H1 (cell line): ENCODE data around the gene SUCLG2. TPM values are rescaled to one million over a fixed set of nuclear protein-coding genes. Genes with fewer than 3 reads are reported as not detected.

Experiments used
- CTCF ChIA-PET: fragments of 300-600 bp; sonication (Branson Sonifier 250); formaldehyde crosslinking; loops from one replicate; lab custom pipeline; 2021; ENCODE audit not compliant: partially characterized antibody; lab: Charles Lee
- POLR2A ChIA-PET: fragments of 300-600 bp; sonication (Branson Sonifier 250); formaldehyde crosslinking; loops from one replicate; lab custom pipeline; 2021; ENCODE audit warnings: inconsistent platforms; ENCODE audit not compliant: partially characterized antibody; lab: Charles Lee
- DNase-seq, 2 experiments: peaks; one replicate each; pipeline versions ENCODE4 v3.0.0 to v3.0.0-alpha.2; 2010 to 2022; ENCODE audit warnings: low spot score in 2 of 2, low read depth in 1 of 2, mixed read lengths in 1 of 2
- FAIRE-seq: peaks from 2 replicates; lab custom pipeline; 2011; peaks lifted over from hg19 to GRCh38; lab: Jason Lieb, UNC
- H2AFZ ChIP-seq: 2 replicates; pipeline ENCODE4 v1.8.1; 2012; ENCODE audit warnings: low read length, inconsistent platforms
- H2AK5ac ChIP-seq: 2 replicates; pipeline ENCODE4 v1.6.1; 2013; ENCODE audit warnings: low read depth, low read length
- H2BK120ac ChIP-seq: replicated peaks from 2 replicates; pipeline ENCODE3; 2013; ENCODE audit warnings: low read depth, low read length, inconsistent platforms
- H2BK12ac ChIP-seq: 2 replicates; pipeline ENCODE4 v1.6.1; 2013; ENCODE audit warnings: low read depth, low read length
- H2BK15ac ChIP-seq: 2 replicates; pipeline ENCODE4 v1.6.1; 2013; ENCODE audit warnings: low read length
- H2BK20ac ChIP-seq: 2 replicates; pipeline ENCODE4 v1.6.1; 2013; ENCODE audit warnings: low read length
- H2BK5ac ChIP-seq: 2 replicates; pipeline ENCODE4 v1.6.1; 2013; ENCODE audit warnings: low read depth, low read length
- H3K14ac ChIP-seq: 2 replicates; pipeline ENCODE4 v1.6.1; 2013; ENCODE audit warnings: inconsistent platforms; ENCODE audit not compliant: insufficient read length
- H3K18ac ChIP-seq: 2 replicates; pipeline ENCODE4 v1.6.1; 2013; ENCODE audit warnings: low read length; ENCODE audit errors: extremely low read depth
- H3K23ac ChIP-seq: 2 replicates; pipeline ENCODE4 v1.6.1; 2013; ENCODE audit warnings: inconsistent platforms; ENCODE audit not compliant: insufficient read length
- H3K23me2 ChIP-seq: 2 replicates; pipeline ENCODE4 v1.6.1; 2013; ENCODE audit warnings: low read depth, low read length
- H3K27ac ChIP-seq: 2 replicates; pipeline ENCODE4 v1.6.1; 2011; ENCODE audit warnings: low read depth, low read length, inconsistent platforms
- H3K27me3 ChIP-seq, 4 experiments: replicated peaks in 1 of 4; 1 replicate in 1 of 4; 2 replicates in 3 of 4; pipeline versions ENCODE4 v1.6.1 to v1.8.1; 2011 to 2013; ENCODE audit warnings: low read length in 3 of 4, mild to moderate bottlenecking in 3 of 4, inconsistent platforms in 2 of 4, mixed read lengths in 2 of 4, moderate library complexity in 1 of 4; ENCODE audit not compliant: control insufficient read depth in 3 of 4, insufficient read depth in 3 of 4; ENCODE audit errors: extremely low read depth in 1 of 4
- H3K36me3 ChIP-seq, 4 experiments: 2 replicates each; pipeline versions ENCODE4 v1.6.1 to v1.8.1; 2011 to 2013; ENCODE audit warnings: mild to moderate bottlenecking in 4 of 4, low read length in 3 of 4, moderate library complexity in 2 of 4, control low read depth in 1 of 4, inconsistent platforms in 1 of 4; ENCODE audit not compliant: insufficient read depth in 4 of 4, control insufficient read depth in 2 of 4
- H3K4ac ChIP-seq: replicated peaks from 2 replicates; pipeline ENCODE3; 2013; ENCODE audit warnings: low read length, low read depth, mixed read lengths, inconsistent platforms; ENCODE audit not compliant: insufficient read length
- H3K4me1 ChIP-seq, 4 experiments: replicated peaks in 1 of 4; 1 replicate in 1 of 4; 2 replicates in 3 of 4; pipeline versions ENCODE4 v1.6.1 to v1.8.1; 2011 to 2013; ENCODE audit warnings: low read length in 3 of 4, inconsistent platforms in 2 of 4, mixed read lengths in 1 of 4; ENCODE audit not compliant: insufficient read depth in 4 of 4, control insufficient read depth in 3 of 4
- H3K4me2 ChIP-seq, 2 experiments: 2 replicates each; pipeline versions ENCODE4 v1.6.1 to v1.8.1; 2011 to 2013; ENCODE audit warnings: low read depth in 2 of 2, low read length in 2 of 2, control low read depth in 1 of 2, inconsistent platforms in 1 of 2, mild to moderate bottlenecking in 1 of 2; ENCODE audit not compliant: insufficient read depth in 1 of 2
- H3K4me3 ChIP-seq, 4 experiments: fragments of 200-600, 300-600 bp in 1 of 4; sonication (generic), shearing (Covaris generic), sonication (Bioruptor Twin) in 1 of 4; 2 replicates each; pipeline versions ENCODE4 v1.5.1 to v1.8.1; 2011 to 2016; ENCODE audit warnings: low read length in 4 of 4, low read depth in 3 of 4, control low read depth in 2 of 4, inconsistent platforms in 2 of 4, mild to moderate bottlenecking in 2 of 4, mixed read lengths in 1 of 4, moderate library complexity in 1 of 4; ENCODE audit not compliant: insufficient read depth in 2 of 4; ENCODE audit errors: extremely low read depth in 1 of 4
- H3K56ac ChIP-seq: replicated peaks from 2 replicates; pipeline ENCODE3; 2013; ENCODE audit warnings: low read depth, mild to moderate bottlenecking, mixed read lengths, low read length, inconsistent platforms; ENCODE audit not compliant: insufficient read length
- H3K79me1 ChIP-seq: 2 replicates; pipeline ENCODE4 v1.6.1; 2013; ENCODE audit warnings: low read depth, low read length, control low read depth
- H3K79me2 ChIP-seq, 2 experiments: 2 replicates each; pipeline versions ENCODE4 v1.6.1 to v1.8.1; 2012 to 2013; ENCODE audit warnings: low read length in 2 of 2, mild to moderate bottlenecking in 2 of 2, inconsistent platforms in 1 of 2; ENCODE audit not compliant: insufficient read depth in 2 of 2, control insufficient read depth in 1 of 2
- H3K9ac ChIP-seq, 4 experiments: replicated peaks in 1 of 4; 1 replicate in 1 of 4; 2 replicates in 3 of 4; pipeline versions ENCODE4 v1.6.1 to v1.8.1; 2011 to 2013; ENCODE audit warnings: low read depth in 3 of 4, low read length in 3 of 4, control low read depth in 2 of 4, mild to moderate bottlenecking in 2 of 4, moderate library complexity in 2 of 4, inconsistent platforms in 1 of 4; ENCODE audit errors: extremely low read depth in 1 of 4
- H3K9me3 ChIP-seq, 2 experiments: 2 replicates each; pipeline versions ENCODE4 v1.6.1 to v1.8.1; 2012 to 2013; ENCODE audit warnings: mild to moderate bottlenecking in 2 of 2, moderate library complexity in 2 of 2, control low read depth in 1 of 2, inconsistent platforms in 1 of 2, low read depth in 1 of 2, low read length in 1 of 2, mixed read lengths in 1 of 2; ENCODE audit not compliant: insufficient read depth in 2 of 2
- H4K20me1 ChIP-seq, 2 experiments: replicated peaks in 1 of 2; 2 replicates each; pipeline versions ENCODE3 to v1.8.1; 2011 to 2013; ENCODE audit warnings: inconsistent platforms in 2 of 2, low read length in 2 of 2, mild to moderate bottlenecking in 1 of 2; ENCODE audit not compliant: insufficient read depth in 2 of 2, control insufficient read depth in 1 of 2
- H4K5ac ChIP-seq: 2 replicates; pipeline ENCODE4 v1.6.1; 2013; ENCODE audit warnings: low read length, low read depth, mixed read lengths, inconsistent platforms; ENCODE audit not compliant: insufficient read length
- H4K8ac ChIP-seq: 2 replicates; pipeline ENCODE4 v1.8.0; 2013; ENCODE audit warnings: mild to moderate bottlenecking, moderate library complexity, low read length, inconsistent platforms; ENCODE audit not compliant: insufficient read depth; ENCODE audit errors: extremely low read depth
- H4K91ac ChIP-seq: replicated peaks from 2 replicates; pipeline ENCODE3; 2013; ENCODE audit warnings: low read length, mixed read lengths, inconsistent platforms; ENCODE audit not compliant: insufficient read length
- HDAC6 ChIP-seq: IDR thresholded peaks from one replicate; pipeline ENCODE4 v1.7.1; 2012; ENCODE audit warnings: low read depth, mild to moderate bottlenecking, inconsistent platforms, low read length, moderate library complexity
- POU5F1 ChIP-seq: IDR thresholded peaks from 2 replicates; pipeline ENCODE4 v1.6.1; 2011; ENCODE audit warnings: low read depth, mild to moderate bottlenecking, low read length, moderate library complexity
- WGBS, 2 experiments: shearing (Covaris generic) in 1 of 2; methylation state at CpG; one replicate each; pipeline versions ENCODE4 v1.1.6 to v1.1.7; 2013 to 2015; ENCODE audit warnings: low lambda C conversion rate in 2 of 2, mixed read lengths in 2 of 2, inconsistent platforms in 1 of 2, low coverage in 1 of 2, missing lambda C conversion rate in 1 of 2; ENCODE audit not compliant: insufficient replicate concordance in 2 of 2, insufficient coverage in 1 of 2, insufficient read length in 1 of 2; ENCODE audit errors: extremely low coverage in 1 of 2, missing lambda C conversion rate in 1 of 2; 5-methylcytosine and 5-hydroxymethylcytosine counted together
- polyA plus RNA-seq, 7 experiments: library from polyadenylated mRNA; depleted of rRNA in 3 of 7; stranded (reverse) in 5 of 7; unstranded in 2 of 7; fragments of >200 nt in 5 of 7; fragments of 200-250 nt in 2 of 7; gene quantifications; 1 replicate in 5 of 7; 2 replicates in 1 of 7; 4 replicates in 1 of 7; pipeline versions ENCODE4 v1.2.1 to v1.2.3, GENCODE V29; 2011 to 2013; ENCODE audit warnings: missing spikeins in 2 of 7, mixed read lengths in 2 of 7
- total RNA-seq: library from RNA; stranded (reverse); fragmentation: NEBNext Ultra II Directional; extraction: Animal tissue kit (Norgen Biotek cat#: 25700); gene quantifications from 2 replicates; pipeline ENCODE4 v1.2.1, GENCODE V29; 2021

SUCLG2 gene
- total and polyA plus RNA-seq, 2 of the 8 experiments (the other 6 are each of a cell fraction or from before 2014, with no cell fraction given), result 12.9 to 46.2 TPM

GRCh38 chr3:67389176-67389575, 265.2 kb downstream of the SUCLG2 start:
- Histone ChIP-seq H4K91ac (no peak overlapping the region), H4K5ac (no peak overlapping the region), H3K4ac (no peak overlapping the region), H2BK12ac (no peak overlapping the region), H3K4me2 (no peak overlapping the region), H4K8ac (no peak overlapping the region), H3K23ac (no peak overlapping the region), H3K4me1 (no peaks in the 10 kb centered on the region), H3K27me3 (no peaks in the 10 kb centered on the region), H2BK20ac (no peak overlapping the region), H3K36me3 (0 out of 8 replicates have a peak, but pooled peaks cover 0 to 2% (median 0%) of the 10 kb centered on the region in 4 experiments), H4K20me1 (no peaks in the 10 kb centered on the region), H3K27ac (no peak overlapping the region), H3K9ac (no peak overlapping the region), H2BK120ac (no peak overlapping the region), H3K18ac (no peak overlapping the region), H3K79me2 (no peaks in the 10 kb centered on the region), H3K9me3 (peaks cover 6 to 13% of the 10 kb centered on the region in 2 experiments; a peak in 3 of 4 replicates), H3K23me2 (no peaks in the 10 kb centered on the region), H2BK5ac (no peak overlapping the region), H2AK5ac (no peak overlapping the region), H2AFZ (no peak overlapping the region), H2BK15ac (no peak overlapping the region), H3K56ac (no peak overlapping the region), H3K4me3 (no peak overlapping the region), H3K79me1 (no peaks in the 10 kb centered on the region; the same call in 1 of the 2 replicates), H3K14ac (no peak overlapping the region)
- TF ChIP-seq HDAC6 (no peak), POU5F1 (no peak)
- FAIRE-seq, result no peak
- CTCF ChIA-PET, result interaction anchor here (1.0 kb wide), 1 partner anchor 9 kb away, joined by 4 read pairs; no protein-coding TSS in a partner anchor
- 90% methylated on average over 2 of the region's 2 CpGs; no CpG with 5 or more reads in 1 of the 2 experiments for WGBS, 2 experiments
- POLR2A ChIA-PET, result no interaction called here
- DNase-seq, result no peak
